ENCODE results near the gene FRRS1L.
"Not testable (repeated sequence)": the region's sequence is repeated elsewhere in the genome, so short reads cannot be mapped to it uniquely, and the experiment has no call there.

Gene FRRS1L

GRCh38 chr9:109129470-109130197 is 37.4 kb downstream of the FRRS1L start:
- no peak for DNase-seq (ENCODE audit: low spot score)

- not testable (repeated sequence) for DNase-seq (ENCODE audit: low spot score)
Measured at GRCh38 chr9:109126671-109127070, 40.4 kb downstream of the FRRS1L start.

GRCh38 chr9:109124121-109124520 is 42.9 kb downstream of the FRRS1L start:
- no peak for DNase-seq (ENCODE audit: low spot score)

- DNase-seq (ENCODE audit: low spot score): no peak
Measured at GRCh38 chr9:109122726-109123621, 44.1 kb downstream of the FRRS1L start.

GRCh38 chr9:109121232-109121796 is 45.7 kb downstream of the FRRS1L start:
- no peak for DNase-seq (ENCODE audit: low spot score)

GRCh38 chr9:109120204-109120789 is 46.8 kb downstream of the FRRS1L start:
- DNase-seq (ENCODE audit: low spot score): no peak

- peak; percentile 92 for DNase-seq (ENCODE audit: low spot score)
Measured at GRCh38 chr9:109119439-109120203, 47.4 kb downstream of the FRRS1L start, which contains the start of gene TMEM245. TSS of gene TMEM245 (minus strand) at chr9:109119947. CDS start at chr9:109119913, 34 bp downstream.

GRCh38 chr9:109118808-109119438 is 48.1 kb downstream of the FRRS1L start:
- no peak for DNase-seq (ENCODE audit: low spot score)

GRCh38 chr9:109117856-109118807 is 48.9 kb downstream of the FRRS1L start:
- peak; percentile 71 for DNase-seq (ENCODE audit: low spot score)

GRCh38 chr9:109115931-109116526 is 51.0 kb downstream of the FRRS1L start:
- no peak for DNase-seq (ENCODE audit: low spot score)

GRCh38 chr9:109114670-109115069 is 52.4 kb downstream of the FRRS1L start:
- DNase-seq (ENCODE audit: low spot score): no peak

- no peak for DNase-seq (ENCODE audit: low spot score)
Measured at GRCh38 chr9:109113892-109114609, 53.0 kb downstream of the FRRS1L start.

- DNase-seq (ENCODE audit: low spot score): no peak
Measured at GRCh38 chr9:109113254-109113653, 53.8 kb downstream of the FRRS1L start.

- no peak for DNase-seq (ENCODE audit: low spot score)
Measured at GRCh38 chr9:109110329-109111021, 56.6 kb downstream of the FRRS1L start.

GRCh38 chr9:109109967-109110328 is 57.1 kb downstream of the FRRS1L start:
- no peak for DNase-seq (ENCODE audit: low spot score)

GRCh38 chr9:109108318-109108717 is 58.7 kb downstream of the FRRS1L start:
- no peak for DNase-seq (ENCODE audit: low spot score)

- DNase-seq (ENCODE audit: low spot score): peak; percentile 45
Measured at GRCh38 chr9:109107402-109108240, 59.4 kb downstream of the FRRS1L start.
